ENCODE measurements around the gene BEX4. TPM values are rescaled to one million over a fixed set of nuclear protein-coding genes. Genes with fewer than 3 reads are reported as not detected.

The BEX4 gene
- total RNA-seq, 4 donors from 2014 or later, result 4.4 to 27.5 (median 16.2) TPM

DNA sequence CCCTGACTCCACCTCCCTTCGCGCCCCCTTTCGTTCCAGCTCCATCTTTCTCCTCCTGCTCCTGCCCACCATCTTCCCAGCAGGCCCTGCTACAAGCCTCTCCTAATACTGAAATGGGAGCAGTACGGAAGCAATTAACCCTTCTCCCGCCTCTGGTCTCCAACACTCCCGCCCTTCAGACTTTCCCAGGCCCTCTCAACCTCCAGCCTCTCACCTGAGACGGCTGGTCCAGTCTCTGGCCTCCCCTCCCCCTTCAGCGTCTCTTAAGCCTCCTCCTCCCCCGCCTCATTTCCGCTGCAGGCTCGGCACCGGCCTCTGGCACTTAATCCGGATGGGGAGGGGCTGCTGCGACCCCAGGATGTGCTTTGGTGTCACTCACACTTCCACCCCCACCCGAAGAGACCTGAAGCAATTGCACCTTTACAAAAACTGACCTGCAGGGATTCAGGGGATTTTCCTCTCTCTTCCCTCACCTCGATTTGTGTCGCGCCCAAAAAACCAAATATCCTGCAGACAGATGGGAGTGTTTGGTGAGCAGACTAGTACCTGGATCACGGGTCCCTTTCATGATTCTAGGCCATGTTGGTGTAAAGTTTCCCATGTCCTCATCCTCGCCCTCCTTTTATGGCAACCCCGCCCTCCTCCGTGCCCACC is 39.4 kb downstream of the BEX4 start:
- 23% methylated on average over 22 of the region's 22 CpGs; no CpG with 5 or more reads in 1 of the 2 donors for WGBS, 2 donors (ENCODE audit: low coverage in 1 of 2)
- intact Hi-C loops (cut with DNase I; ENCODE audit: low total_unique reads) (no loop called here), in situ Hi-C loops (cut with MboI; ENCODE audit: low pct_ligation_motif_present in 1 of 4, low pct_unique_long_range_greater_than_20kb in 1 of 4, low sequenced_read_pairs in 3 of 4) (no loop called here)
- TF ChIP-seq POLR2AphosphoS5 (IDR thresholded peaks at IDR 0.05) (no peak), EP300 (IDR thresholded peaks at IDR 0.05; ENCODE audit: low read depth) (no peak), POLR2A (IDR thresholded peaks at IDR 0.05) (no peak)
- TF ChIP-seq, protein P1, sequence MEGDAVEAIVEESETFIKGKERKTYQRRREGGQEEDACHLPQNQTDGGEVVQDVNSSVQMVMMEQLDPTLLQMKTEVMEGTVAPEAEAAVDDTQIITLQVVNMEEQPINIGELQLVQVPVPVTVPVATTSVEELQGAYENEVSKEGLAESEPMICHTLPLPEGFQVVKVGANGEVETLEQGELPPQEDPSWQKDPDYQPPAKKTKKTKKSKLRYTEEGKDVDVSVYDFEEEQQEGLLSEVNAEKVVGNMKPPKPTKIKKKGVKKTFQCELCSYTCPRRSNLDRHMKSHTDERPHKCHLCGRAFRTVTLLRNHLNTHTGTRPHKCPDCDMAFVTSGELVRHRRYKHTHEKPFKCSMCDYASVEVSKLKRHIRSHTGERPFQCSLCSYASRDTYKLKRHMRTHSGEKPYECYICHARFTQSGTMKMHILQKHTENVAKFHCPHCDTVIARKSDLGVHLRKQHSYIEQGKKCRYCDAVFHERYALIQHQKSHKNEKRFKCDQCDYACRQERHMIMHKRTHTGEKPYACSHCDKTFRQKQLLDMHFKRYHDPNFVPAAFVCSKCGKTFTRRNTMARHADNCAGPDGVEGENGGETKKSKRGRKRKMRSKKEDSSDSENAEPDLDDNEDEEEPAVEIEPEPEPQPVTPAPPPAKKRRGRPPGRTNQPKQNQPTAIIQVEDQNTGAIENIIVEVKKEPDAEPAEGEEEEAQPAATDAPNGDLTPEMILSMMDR (IDR thresholded peaks at IDR 0.05), result no peak
- H3K27ac ChIP-seq, result peak overlapping the region; percentile 80 to 92 (median 90)
- peak overlapping the region; percentile 30 to 72 (median 54) for H3K4me3 ChIP-seq
- peaks cover 0 to 9% (median 0%) of the 10 kb centered on the region in 4 donors for H3K4me1 ChIP-seq
- H3K36me3 ChIP-seq, result no peaks in the 10 kb centered on the region
- DNase-seq, result peak; percentile 40
- no peaks in the 10 kb centered on the region for H3K9me3 ChIP-seq
- no peaks in the 10 kb centered on the region for H3K27me3 ChIP-seq

DNA sequence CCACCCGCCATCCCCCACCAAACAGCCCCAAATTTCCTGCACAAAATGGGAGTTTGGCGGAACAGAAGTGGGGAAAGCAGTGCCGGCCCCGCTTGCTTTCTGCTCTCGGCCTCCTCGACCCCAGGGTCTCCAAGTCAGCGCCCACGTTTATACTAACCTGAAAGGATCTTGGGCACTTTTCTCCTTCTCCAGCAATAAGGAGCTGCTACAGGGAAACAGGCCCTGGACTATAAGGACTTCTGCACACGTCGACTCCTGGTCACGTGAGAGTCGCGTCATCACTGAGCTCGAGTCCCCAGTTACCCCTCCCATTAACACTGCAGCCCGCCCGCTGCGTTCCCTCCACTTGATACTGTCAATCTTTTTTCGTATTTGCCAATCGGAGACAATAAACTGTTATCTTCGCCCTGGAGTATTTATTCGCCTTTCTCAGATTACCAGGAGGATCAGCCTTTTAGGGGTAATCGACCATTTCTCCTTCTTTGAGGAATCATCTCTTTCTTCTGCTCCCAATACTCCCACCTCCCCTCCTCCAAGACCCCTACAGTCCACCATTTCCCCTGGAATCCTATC is 40.1 kb downstream of the BEX4 start, which contains the start of gene TCEAL8:
TSS of gene TCEAL8 (minus strand) at position 235 of the 573 bp plus-strand sequence. CDS start 1,176 bp downstream, outside the sequence.
- Histone ChIP-seq H3K4me3 (peak within 1 kb of the TSS; percentile 30 to 72 (median 54)), H3K4me1 (peaks cover 0 to 9% (median 0%) of the 10 kb centered on the region in 4 donors), H3K27me3 (no peaks in the 10 kb centered on the region), H3K9me3 (no peaks in the 10 kb centered on the region), H3K36me3 (no peaks in the 10 kb centered on the region), H3K27ac (peak within 1 kb of the TSS; percentile 80 to 92 (median 90))
- intact Hi-C loops (cut with DNase I; ENCODE audit: low total_unique reads) (no loop called here), in situ Hi-C loops (cut with MboI; ENCODE audit: low pct_ligation_motif_present in 1 of 4, low pct_unique_long_range_greater_than_20kb in 1 of 4, low sequenced_read_pairs in 3 of 4) (no loop called here)
- DNase-seq, result peak; percentile 82
- WGBS, 2 donors (ENCODE audit: low coverage in 1 of 2), result 0 to 33% methylated on average over 8 to 22 of the region's 22 CpGs
- TF ChIP-seq POLR2AphosphoS5 (IDR thresholded peaks at IDR 0.05) (peak; percentile 81 to 83 (median 81)), POLR2A (IDR thresholded peaks at IDR 0.05) (peak; percentile 63), EP300 (IDR thresholded peaks at IDR 0.05; ENCODE audit: low read depth) (no peak)

GRCh38 chrX:103256651-103257050 is 41.7 kb downstream of the BEX4 start:
- TF ChIP-seq, protein P1 (IDR thresholded peaks at IDR 0.05), result no peak
- TF ChIP-seq POLR2A (IDR thresholded peaks at IDR 0.05) (no peak), EP300 (IDR thresholded peaks at IDR 0.05; ENCODE audit: low read depth) (no peak)
- H3K27ac ChIP-seq, result no peak overlapping the region
- H3K4me3 ChIP-seq, result no peak overlapping the region
- H3K27me3 ChIP-seq, result no peaks in the 10 kb centered on the region
- peaks cover 0 to 9% (median 0%) of the 10 kb centered on the region in 4 donors for H3K4me1 ChIP-seq
- intact Hi-C loops (cut with DNase I; ENCODE audit: low total_unique reads) (no loop called here), in situ Hi-C loops (cut with MboI; ENCODE audit: low pct_ligation_motif_present in 1 of 4, low pct_unique_long_range_greater_than_20kb in 1 of 4, low sequenced_read_pairs in 3 of 4) (no loop called here)
- no peaks in the 10 kb centered on the region for H3K36me3 ChIP-seq
- no peak for DNase-seq
- no peaks in the 10 kb centered on the region for H3K9me3 ChIP-seq

DNA sequence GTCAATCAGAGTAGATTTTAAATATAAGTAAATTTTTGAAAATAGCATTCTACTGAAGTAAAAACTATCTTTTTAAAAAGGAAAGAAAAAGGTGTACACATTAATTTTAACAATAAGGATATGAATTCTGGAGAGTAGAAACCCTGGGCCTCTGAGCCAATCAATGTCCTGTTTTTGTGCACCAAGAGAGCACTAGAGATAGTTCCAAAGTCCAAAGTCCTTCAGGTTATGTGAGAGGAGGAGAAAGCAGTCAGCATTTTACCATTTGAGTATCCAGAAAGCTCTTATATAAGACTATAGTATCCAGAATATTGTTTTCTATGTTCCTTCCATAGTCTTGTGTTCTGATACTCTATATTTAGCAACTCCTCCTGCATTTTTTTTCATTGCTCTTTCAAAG is 43.4 kb downstream of the BEX4 start:
- TF ChIP-seq POLR2AphosphoS5 (IDR thresholded peaks at IDR 0.05), result no peak
- no peak for TF ChIP-seq POLR2A (IDR thresholded peaks at IDR 0.05)
- TF ChIP-seq, protein P1 (IDR thresholded peaks at IDR 0.05), result no peak
- TF ChIP-seq EP300 (IDR thresholded peaks at IDR 0.05; ENCODE audit: low read depth), result no peak
- in situ Hi-C loops (cut with MboI; ENCODE audit: low pct_ligation_motif_present in 1 of 4, low pct_unique_long_range_greater_than_20kb in 1 of 4, low sequenced_read_pairs in 3 of 4), result no loop called here
- H3K27me3 ChIP-seq, result no peaks in the 10 kb centered on the region
- intact Hi-C loops (cut with DNase I; ENCODE audit: low total_unique reads), result no loop called here
- H3K9me3 ChIP-seq, result no peaks in the 10 kb centered on the region
- peaks cover 0 to 9% (median 0%) of the 10 kb centered on the region in 4 donors for H3K4me1 ChIP-seq
- H3K4me3 ChIP-seq, result no peak overlapping the region
- no peaks in the 10 kb centered on the region for H3K36me3 ChIP-seq
- no peak overlapping the region for H3K27ac ChIP-seq
- DNase-seq, result no peak

Other genes with a start within 250 kb of the BEX4 start
- 1 to 10 TPM in 2 of 4 donors, not detected in 2; 3.0 to 3.3 TPM for gene BEX1, start 150.9 kb upstream of the BEX4 start, total RNA-seq
- gene NXF3, start 122.0 kb upstream of the BEX4 start, total RNA-seq, result 1 to 10 TPM in 1 of 4 donors, under 1 TPM in 1, not detected in 2; 0.64 to 2.0 TPM
- gene TCEAL8, start 40.0 kb downstream of the BEX4 start, total RNA-seq, result 10 to 100 TPM in 2 of 4 donors, 1 to 10 TPM in 2; 8.0 to 41.4 (median 20.8) TPM
- under 1 TPM in 1 of 4 donors, not detected in 3; 0.64 TPM for gene TCEAL5, start 61.6 kb downstream of the BEX4 start, total RNA-seq
- gene BEX2, start 95.9 kb downstream of the BEX4 start, total RNA-seq, result 1 to 10 TPM in 3 of 4 donors, not detected in 1; 7.5 to 9.1 (median 8.7) TPM
- gene TCEAL7, start 115.1 kb downstream of the BEX4 start, total RNA-seq, result 1 to 10 TPM in 3 of 4 donors, not detected in 1; 2.8 to 3.7 (median 3.5) TPM
- 10 to 100 TPM; 18.3 to 64.1 (median 26.5) TPM for gene TCEAL9, start 141.4 kb downstream of the BEX4 start, total RNA-seq
- gene BEX3, start 161.4 kb downstream of the BEX4 start, total RNA-seq, result 10 to 100 TPM; 17.1 to 53.4 (median 39.4) TPM

Measured in transverse colon (tissue), 4 donors.